Skeletal muscle satellite cell (primary cell): ENCODE data around the gene TMEM50B.
"Not testable (repeated sequence)": the region's sequence is repeated elsewhere in the genome, so short reads cannot be mapped to it uniquely, and the experiment has no call there.

Source experiments
- H3K27me3 ChIP-seq: 2 replicates; pipeline ENCODE4 v1.7.0; 2013; ENCODE audit warnings: low read length; ENCODE audit not compliant: control insufficient read depth, insufficient read depth
- H3K36me3 ChIP-seq: 2 replicates; pipeline ENCODE4 v1.7.0; 2013; ENCODE audit warnings: mild to moderate bottlenecking, control low read depth, low read length; ENCODE audit not compliant: insufficient read depth
- H3K4me1 ChIP-seq: 2 replicates; pipeline ENCODE4 v1.7.0; 2013; ENCODE audit warnings: low read length; ENCODE audit not compliant: control insufficient read depth, insufficient read depth
- H3K4me2 ChIP-seq: 2 replicates; pipeline ENCODE4 v1.7.0; 2013; ENCODE audit warnings: mild to moderate bottlenecking, low read length
- H3K4me3 ChIP-seq: 2 replicates; pipeline ENCODE4 v1.7.0; 2013; ENCODE audit warnings: low read length
- H3K9ac ChIP-seq: 2 replicates; pipeline ENCODE4 v1.7.0; 2013; ENCODE audit warnings: mild to moderate bottlenecking, low read depth, low read length, moderate library complexity
- H3K9me3 ChIP-seq: replicated peaks from 2 replicates; pipeline ENCODE4 v1.7.0; 2013; ENCODE audit warnings: mild to moderate bottlenecking, control low read depth, low read length

Gene TMEM50B

GRCh38 chr21:33477066-33477465, 2.7 kb downstream of the TMEM50B start:
- Histone ChIP-seq H3K4me1 (peaks cover 7% of the 10 kb centered on the region), H3K9ac (no peak overlapping the region), H3K4me2 (no peak overlapping the region), H3K4me3 (no peak overlapping the region), H3K9me3 (no peaks in the 10 kb centered on the region), H3K27me3 (no peaks in the 10 kb centered on the region), H3K36me3 (no peaks in the 10 kb centered on the region)

- H3K4me2 ChIP-seq: no peak overlapping the region
- no peaks in the 10 kb centered on the region for H3K27me3 ChIP-seq
- H3K4me3 ChIP-seq: no peak overlapping the region
- H3K4me1 ChIP-seq: peaks cover 2% of the 10 kb centered on the region
- H3K9ac ChIP-seq: no peak overlapping the region
- H3K36me3 ChIP-seq: no peaks in the 10 kb centered on the region
- H3K9me3 ChIP-seq: no peaks in the 10 kb centered on the region
Observed at GRCh38 chr21:33473344-33473743, 6.4 kb downstream of the TMEM50B start.

GRCh38 chr21:33470701-33471100, 9.1 kb downstream of the TMEM50B start:
- no peaks in the 10 kb centered on the region for H3K4me1 ChIP-seq
- H3K36me3 ChIP-seq: no peaks in the 10 kb centered on the region
- H3K9ac ChIP-seq: no peak overlapping the region
- H3K4me2 ChIP-seq: no peak overlapping the region
- no peak overlapping the region for H3K4me3 ChIP-seq
- no peaks in the 10 kb centered on the region for H3K9me3 ChIP-seq
- H3K27me3 ChIP-seq: no peaks in the 10 kb centered on the region

GRCh38 chr21:33469183-33469582, 10.6 kb downstream of the TMEM50B start:
- not testable (repeated sequence) for H3K4me3 ChIP-seq, H3K9me3 ChIP-seq, H3K27me3 ChIP-seq, H3K4me2 ChIP-seq, H3K9ac ChIP-seq, H3K36me3 ChIP-seq, H3K4me1 ChIP-seq

- Histone ChIP-seq H3K4me2 (no peak overlapping the region), H3K9ac (no peak overlapping the region), H3K4me3 (no peak overlapping the region), H3K9me3 (no peaks in the 10 kb centered on the region), H3K36me3 (peaks cover 7% of the 10 kb centered on the region), H3K27me3 (no peaks in the 10 kb centered on the region), H3K4me1 (no peaks in the 10 kb centered on the region)
Observed at GRCh38 chr21:33461538-33462250, 18.1 kb downstream of the TMEM50B start.

GRCh38 chr21:33458861-33459260, 20.9 kb downstream of the TMEM50B start:
- Histone ChIP-seq H3K36me3 (peaks cover 7% of the 10 kb centered on the region), H3K4me3 (no peak overlapping the region), H3K9ac (no peak overlapping the region), H3K4me2 (no peak overlapping the region), H3K4me1 (no peaks in the 10 kb centered on the region), H3K27me3 (no peaks in the 10 kb centered on the region), H3K9me3 (no peaks in the 10 kb centered on the region)

GRCh38 chr21:33455686-33456446, 23.9 kb downstream of the TMEM50B start:
- Histone ChIP-seq H3K9me3 (no peaks in the 10 kb centered on the region), H3K4me2 (no peak overlapping the region), H3K4me3 (no peak overlapping the region), H3K4me1 (peaks cover 14% of the 10 kb centered on the region), H3K9ac (no peak overlapping the region), H3K27me3 (no peaks in the 10 kb centered on the region), H3K36me3 (peaks cover 7% of the 10 kb centered on the region)

GRCh38 chr21:33452362-33452761, 27.4 kb downstream of the TMEM50B start:
- H3K27me3 ChIP-seq: no peaks in the 10 kb centered on the region
- H3K4me1 ChIP-seq: peaks cover 14% of the 10 kb centered on the region

GRCh38 chr21:33451634-33452071, 28.1 kb downstream of the TMEM50B start:
- Histone ChIP-seq H3K27me3 (no peaks in the 10 kb centered on the region), H3K4me3 (no peak overlapping the region), H3K4me2 (peak overlapping the region; percentile 15), H3K9me3 (no peaks in the 10 kb centered on the region), H3K36me3 (peaks cover 3% of the 10 kb centered on the region), H3K4me1 (peaks cover 14% of the 10 kb centered on the region), H3K9ac (no peak overlapping the region)

More at GRCh38 chr21:33452362-33452761, 27.4 kb downstream of the TMEM50B start:
- H3K4me2 ChIP-seq: no peak overlapping the region
- H3K9me3 ChIP-seq: no peaks in the 10 kb centered on the region
- peaks cover 3% of the 10 kb centered on the region for H3K36me3 ChIP-seq
- no peak overlapping the region for H3K4me3 ChIP-seq
- no peak overlapping the region for H3K9ac ChIP-seq

- H3K4me1 ChIP-seq: peaks cover 14% of the 10 kb centered on the region
- H3K27me3 ChIP-seq: no peaks in the 10 kb centered on the region
- H3K4me2 ChIP-seq: no peak overlapping the region
- H3K9ac ChIP-seq: no peak overlapping the region
- no peaks in the 10 kb centered on the region for H3K9me3 ChIP-seq
- H3K36me3 ChIP-seq: peaks cover 3% of the 10 kb centered on the region
- no peak overlapping the region for H3K4me3 ChIP-seq
Observed at GRCh38 chr21:33449616-33450015, 30.2 kb downstream of the TMEM50B start.

- H3K4me1 ChIP-seq: peaks cover 14% of the 10 kb centered on the region
- not testable (repeated sequence) for H3K4me3 ChIP-seq, H3K4me2 ChIP-seq, H3K36me3 ChIP-seq, H3K9me3 ChIP-seq, H3K9ac ChIP-seq, H3K27me3 ChIP-seq
Observed at GRCh38 chr21:33446620-33447019, 33.2 kb downstream of the TMEM50B start.

GRCh38 chr21:33444499-33444898, 35.3 kb downstream of the TMEM50B start:
- Histone ChIP-seq H3K4me1 (peaks cover 12% of the 10 kb centered on the region), H3K4me2 (no peak overlapping the region), H3K9ac (no peak overlapping the region), H3K9me3 (no peaks in the 10 kb centered on the region), H3K4me3 (no peak overlapping the region), H3K36me3 (peaks cover 3% of the 10 kb centered on the region), H3K27me3 (no peaks in the 10 kb centered on the region)
